Peyer's patch (tissue), 4 donors: ENCODE data around the gene INSYN1. TPM values are rescaled to one million over a fixed set of nuclear protein-coding genes. Genes with fewer than 3 reads are reported as not detected.

Experiments
- DNase-seq, 3 donors: peaks; one replicate each; pipeline ENCODE4 v3.0.0-alpha.2; 2017 to 2019
- H3K27ac ChIP-seq, 4 donors: fragments of 200-600 bp; sonication (generic); one replicate each; pipeline ENCODE4 v1.5.1; 2016 to 2019
- H3K27me3 ChIP-seq, 2 donors: fragments of 200-600 bp; sonication (generic); one replicate each; pipeline ENCODE4 v1.5.1; 2019
- H3K36me3 ChIP-seq, 3 donors: fragments of 200-600 bp; sonication (generic); one replicate each; pipeline ENCODE4 v1.5.1; 2016 to 2019
- H3K4me1 ChIP-seq, 4 donors: fragments of 200-600 bp; sonication (generic); one replicate each; pipeline ENCODE4 v1.5.1; 2016 to 2019
- H3K4me3 ChIP-seq, 4 donors: fragments of 200-600 bp; sonication (generic); 1 replicate in 3 of 4; 2 replicates in 1 of 4; pipeline ENCODE4 v1.5.1; 2016 to 2019; ENCODE audit warnings: mild to moderate bottlenecking in 1 of 4
- H3K9me3 ChIP-seq, 4 donors: fragments of 200-600 bp; sonication (generic); one replicate each; pipeline ENCODE4 v1.5.1; 2016 to 2019; ENCODE audit warnings: mild to moderate bottlenecking in 1 of 4
- CTCF ChIP-seq, 6 experiments: fragments of 450-650 bp in 4 of 6; fragments of 200-600 bp in 2 of 6; sonication (generic) in 1 of 6; IDR thresholded peaks; one replicate each; pipeline ENCODE4 v1.5.1; 2017 to 2019; ENCODE audit warnings: antibody characterized with exemption in 6 of 6, mild to moderate bottlenecking in 3 of 6, moderate library complexity in 1 of 6
- POLR2A ChIP-seq, 2 donors: fragments of 450-650 bp; IDR thresholded peaks; one replicate each; pipeline ENCODE4 v1.5.1; 2017; ENCODE audit warnings: antibody characterized with exemption in 2 of 2, mild to moderate bottlenecking in 2 of 2, moderate library complexity in 2 of 2
- total RNA-seq, 4 donors: library from RNA; depleted of rRNA; stranded (reverse); fragments of >200 nt; gene quantifications; one replicate each; pipeline ENCODE4 v1.1.0, GENCODE V29; 2016

Gene INSYN1
- total RNA-seq, 4 donors from 2014 or later, result 0.13 to 3.3 (median 2.2) TPM; not detected in 1

- Histone ChIP-seq H3K36me3 (no peaks in the 10 kb centered on the region), H3K4me1 (peaks cover 0 to 38% (median 7%) of the 10 kb centered on the region in 4 donors), H3K27ac (no peak overlapping the region), H3K9me3 (no peaks in the 10 kb centered on the region), H3K27me3 (no peaks in the 10 kb centered on the region), H3K4me3 (no peak overlapping the region)
- DNase-seq, result peak in 1 of 3 donors; percentile 18
- TF ChIP-seq CTCF (IDR thresholded peaks at IDR 0.05) (no peak), POLR2A (IDR thresholded peaks at IDR 0.05) (no peak)
Observed at GRCh38 chr15:73694419-73694818, 58.7 kb downstream of the INSYN1 start.

DNA sequence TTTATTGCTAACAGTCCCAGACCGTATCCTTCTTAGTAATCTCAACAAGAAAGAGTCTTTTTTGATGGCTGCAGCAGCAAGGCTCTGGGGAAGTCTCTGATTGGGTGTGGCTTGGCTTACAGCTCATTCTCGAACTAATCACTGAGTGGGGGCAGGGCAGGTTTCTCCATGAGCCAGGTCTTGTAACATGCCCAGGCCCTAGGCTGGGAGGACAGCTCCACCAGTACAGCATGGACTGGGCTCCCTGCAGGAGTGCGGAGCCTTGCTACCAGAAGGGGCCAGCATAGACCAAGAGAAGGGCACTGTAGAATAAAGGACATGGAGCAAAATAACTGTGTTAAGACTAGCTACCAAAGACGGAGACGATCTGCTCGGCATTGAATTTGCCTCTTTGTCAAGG is 61.8 kb downstream of the INSYN1 start:
- H3K9me3 ChIP-seq, result no peaks in the 10 kb centered on the region
- DNase-seq, result peak in 1 of 3 donors; percentile 71
- TF ChIP-seq POLR2A (IDR thresholded peaks at IDR 0.05) (no peak), CTCF (IDR thresholded peaks at IDR 0.05) (no peak)
- no peak overlapping the region for H3K27ac ChIP-seq
- H3K36me3 ChIP-seq, result no peaks in the 10 kb centered on the region
- peaks cover 0 to 33% (median 0%) of the 10 kb centered on the region in 4 donors for H3K4me1 ChIP-seq
- H3K27me3 ChIP-seq, result no peaks in the 10 kb centered on the region
- H3K4me3 ChIP-seq, result no peak overlapping the region

DNA sequence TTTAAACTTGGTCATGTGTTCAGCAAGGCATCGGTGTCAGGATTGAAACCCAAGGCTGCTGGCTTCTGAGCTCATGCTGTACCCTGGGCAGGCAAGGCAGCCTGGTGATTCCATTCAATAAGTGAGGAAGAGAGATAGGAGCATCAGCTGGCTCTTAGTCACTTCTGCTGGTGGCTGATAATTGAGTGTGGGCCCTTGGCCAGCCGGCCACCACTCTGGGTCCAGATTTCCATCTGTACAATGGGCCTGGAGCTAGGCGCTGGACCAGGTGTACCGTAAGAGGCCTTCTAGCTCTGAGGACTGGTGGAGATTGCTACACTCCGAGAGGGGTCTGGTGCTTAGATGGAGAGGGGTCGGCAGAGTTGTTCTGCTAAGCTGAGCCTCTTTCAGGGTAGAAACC is 64.7 kb downstream of the INSYN1 start:
- TF ChIP-seq CTCF (IDR thresholded peaks at IDR 0.05), result no peak
- no peak for TF ChIP-seq POLR2A (IDR thresholded peaks at IDR 0.05)
- Histone ChIP-seq H3K27ac (peak overlapping the region in 1 of 4 donors; percentile 3), H3K36me3 (no peaks in the 10 kb centered on the region), H3K4me1 (peaks cover 0 to 36% (median 9%) of the 10 kb centered on the region in 4 donors), H3K4me3 (no peak overlapping the region), H3K27me3 (no peaks in the 10 kb centered on the region), H3K9me3 (no peaks in the 10 kb centered on the region)
- peak in 1 of 3 donors; percentile 19 for DNase-seq

GRCh38 chr15:73687351-73687750 is 65.8 kb downstream of the INSYN1 start:
- DNase-seq, result peak in 1 of 3 donors; percentile 14
- TF ChIP-seq POLR2A (IDR thresholded peaks at IDR 0.05) (no peak), CTCF (IDR thresholded peaks at IDR 0.05) (no peak)
- H3K4me3 ChIP-seq, result no peak overlapping the region
- peaks cover 0 to 39% (median 9%) of the 10 kb centered on the region in 4 donors for H3K4me1 ChIP-seq
- no peaks in the 10 kb centered on the region for H3K36me3 ChIP-seq
- no peaks in the 10 kb centered on the region for H3K9me3 ChIP-seq
- H3K27me3 ChIP-seq, result no peaks in the 10 kb centered on the region
- H3K27ac ChIP-seq, result no peak overlapping the region

- no peaks in the 10 kb centered on the region for H3K9me3 ChIP-seq
- peaks cover 0 to 39% (median 9%) of the 10 kb centered on the region in 4 donors for H3K4me1 ChIP-seq
- H3K36me3 ChIP-seq, result no peaks in the 10 kb centered on the region
- H3K27me3 ChIP-seq, result no peaks in the 10 kb centered on the region
- peak in 1 of 3 donors; percentile 28 for DNase-seq
- H3K4me3 ChIP-seq, result no peak overlapping the region
- no peak overlapping the region for H3K27ac ChIP-seq
- no peak for TF ChIP-seq POLR2A (IDR thresholded peaks at IDR 0.05)
- TF ChIP-seq CTCF (IDR thresholded peaks at IDR 0.05), result no peak
Observed at GRCh38 chr15:73686781-73687256, 66.3 kb downstream of the INSYN1 start.

- Histone ChIP-seq H3K27ac (peak overlapping the region in 1 of 4 donors; percentile 11), H3K4me3 (no peak overlapping the region), H3K4me1 (peaks cover 0 to 30% (median 9%) of the 10 kb centered on the region in 4 donors)
Observed at GRCh38 chr15:73685981-73686380, 67.2 kb downstream of the INSYN1 start.

More at GRCh38 chr15:73685981-73686380, 67.2 kb downstream of the INSYN1 start:
- Histone ChIP-seq H3K9me3 (no peaks in the 10 kb centered on the region), H3K27me3 (no peaks in the 10 kb centered on the region), H3K36me3 (no peaks in the 10 kb centered on the region)
- peak in 1 of 3 donors; percentile 27 for DNase-seq
- TF ChIP-seq POLR2A (IDR thresholded peaks at IDR 0.05) (no peak), CTCF (IDR thresholded peaks at IDR 0.05) (no peak)
